Neural progenitor cell (in vitro differentiated cells): ENCODE results near the gene SERAC1. TPM values are rescaled to one million over a fixed set of nuclear protein-coding genes. Genes with fewer than 3 reads are reported as not detected.
A peak's percentile ranks its signal among the peaks of the same experiment; 100 is the strongest.

Experiments used
- DNase-seq: peaks from one replicate; pipeline ENCODE4 v3.0.0-alpha.2; 2016; ENCODE audit warnings: low spot score
- H2AFZ ChIP-seq: fragments of 200-600 bp; sonication (generic); replicated peaks from 2 replicates; pipeline ENCODE4 v1.6.1; 2016; ENCODE audit warnings: antibody characterized with exemption
- H3F3A ChIP-seq: fragments of 200-600 bp; sonication (generic); 2 replicates; pipeline ENCODE4 v1.6.1; 2016; ENCODE audit warnings: antibody characterized with exemption, low read depth
- H3K27ac ChIP-seq: fragments of 200-600 bp; sonication (generic); 2 replicates; pipeline ENCODE4 v1.5.1; 2016; ENCODE audit warnings: mild to moderate bottlenecking
- H3K27me3 ChIP-seq: fragments of 200-600 bp; sonication (generic); 2 replicates; pipeline ENCODE4 v1.6.1; 2016; ENCODE audit warnings: mild to moderate bottlenecking, moderate library complexity
- H3K36me3 ChIP-seq: fragments of 200-600 bp; sonication (generic); 2 replicates; pipeline ENCODE4 v1.5.1; 2016
- H3K4me1 ChIP-seq: fragments of 200-600 bp; sonication (generic); 2 replicates; pipeline ENCODE4 v1.6.1; 2016; ENCODE audit warnings: mixed run types
- H3K4me2 ChIP-seq: fragments of 200-600 bp; sonication (generic); 2 replicates; pipeline ENCODE4 v1.6.1; 2016
- H3K4me3 ChIP-seq: fragments of 200-600 bp; sonication (generic); 2 replicates; pipeline ENCODE4 v1.5.1; 2016
- H3K79me2 ChIP-seq: fragments of 200-600 bp; sonication (generic); 2 replicates; pipeline ENCODE4 v1.6.1; 2016; ENCODE audit warnings: low read depth
- H3K9ac ChIP-seq: fragments of 200-600 bp; sonication (generic); 2 replicates; pipeline ENCODE4 v1.6.1; 2016
- H3K9me3 ChIP-seq: fragments of 200-600 bp; sonication (generic); 2 replicates; pipeline ENCODE4 v1.5.1; 2016; ENCODE audit warnings: low read depth
- H4K20me1 ChIP-seq: fragments of 200-600 bp; sonication (generic); 2 replicates; pipeline ENCODE4 v1.6.1; 2016; ENCODE audit warnings: low read depth
- H3K27ac Mint-ChIP-seq: 3 replicates; pipeline ENCODE4 v1.8.0; 2021; ENCODE audit warnings: mixed read lengths
- H3K27me3 Mint-ChIP-seq: 2 replicates; pipeline ENCODE4 v1.8.0; 2022; ENCODE audit warnings: low read depth, mild to moderate bottlenecking, inconsistent platforms, moderate library complexity, mixed read lengths; ENCODE audit not compliant: insufficient read depth
- H3K36me3 Mint-ChIP-seq: 3 replicates; pipeline ENCODE4 v1.8.0; 2021; ENCODE audit warnings: mixed read lengths
- H3K4me1 Mint-ChIP-seq: 3 replicates; pipeline ENCODE4 v1.8.0; 2021; ENCODE audit warnings: mixed read lengths
- H3K4me3 Mint-ChIP-seq: 3 replicates; pipeline ENCODE4 v1.8.0; 2021; ENCODE audit warnings: mild to moderate bottlenecking, moderate library complexity, mixed read lengths
- H3K9me3 Mint-ChIP-seq: 3 replicates; pipeline ENCODE4 v1.8.0; 2020; ENCODE audit warnings: mixed read lengths
- CTCF ChIP-seq: fragments of 200-600 bp; sonication (generic); IDR thresholded peaks from 2 replicates; pipeline ENCODE4 v1.5.1; 2017; ENCODE audit warnings: antibody characterized with exemption, mild to moderate bottlenecking
- EZH2 ChIP-seq: fragments of 200-600 bp; sonication (generic); IDR thresholded peaks from 2 replicates; pipeline ENCODE4 v1.6.1; 2017; ENCODE audit warnings: antibody characterized with exemption, mild to moderate bottlenecking, moderate library complexity
- EZH2phosphoT487 ChIP-seq: fragments of 200-600 bp; sonication (generic); IDR thresholded peaks from 2 replicates; pipeline ENCODE4 v1.6.1; 2017; ENCODE audit warnings: antibody characterized with exemption
- total RNA-seq: library from RNA; depleted of rRNA; stranded (reverse); fragments of >200 nt; gene quantifications from 2 replicates; pipeline ENCODE4 v1.2.3, GENCODE V29; 2015; ENCODE audit warnings: low replicate concordance

SERAC1 gene
- total RNA-seq, 1 donor from 2014 or later: 35.7 TPM

GRCh38 chr6:158072083-158072721 is 95.9 kb downstream of the SERAC1 start:
- H3K27me3 ChIP-seq: no peaks in the 10 kb centered on the region
- Mint-ChIP-seq H3K4me1 (peaks cover 12% of the 10 kb centered on the region), H3K9me3 (no peaks in the 10 kb centered on the region), H3K36me3 (peaks cover 6% of the 10 kb centered on the region), H3K27me3 (peaks cover 4% of the 10 kb centered on the region), H3K4me3 (no peak overlapping the region), H3K27ac (peak overlapping the region; percentile 84)
- no peak overlapping the region for H3K4me2 ChIP-seq
- TF ChIP-seq EZH2phosphoT487: no peak
- TF ChIP-seq CTCF: peak; percentile 90
- H3K36me3 ChIP-seq: no peaks in the 10 kb centered on the region
- no peaks in the 10 kb centered on the region for H3F3A ChIP-seq
- no peak overlapping the region for H3K4me3 ChIP-seq
- H3K79me2 ChIP-seq: no peaks in the 10 kb centered on the region
- H3K9ac ChIP-seq: no peak overlapping the region
- peak overlapping the region; percentile 92 for H2AFZ ChIP-seq
- H4K20me1 ChIP-seq: no peaks in the 10 kb centered on the region
- peak; percentile 76 for DNase-seq
- H3K9me3 ChIP-seq: no peaks in the 10 kb centered on the region
- no peak overlapping the region for H3K27ac ChIP-seq
- H3K4me1 ChIP-seq: no peaks in the 10 kb centered on the region

GRCh38 chr6:158071121-158072082 is 96.7 kb downstream of the SERAC1 start:
- Mint-ChIP-seq H3K27me3 (peaks cover 4% of the 10 kb centered on the region), H3K4me1 (peaks cover 12% of the 10 kb centered on the region), H3K4me3 (no peak overlapping the region), H3K36me3 (peaks cover 6% of the 10 kb centered on the region), H3K27ac (no peak overlapping the region), H3K9me3 (no peaks in the 10 kb centered on the region)
- H3F3A ChIP-seq: no peaks in the 10 kb centered on the region
- no peaks in the 10 kb centered on the region for H3K4me1 ChIP-seq
- H2AFZ ChIP-seq: no peak overlapping the region
- H3K27me3 ChIP-seq: no peaks in the 10 kb centered on the region
- no peak overlapping the region for H3K4me3 ChIP-seq
- no peak for TF ChIP-seq CTCF
- TF ChIP-seq EZH2phosphoT487: no peak
- TF ChIP-seq EZH2: no peak
- H4K20me1 ChIP-seq: no peaks in the 10 kb centered on the region
- H3K9ac ChIP-seq: no peak overlapping the region
- H3K27ac ChIP-seq: no peak overlapping the region
- DNase-seq: no peak
- H3K9me3 ChIP-seq: no peaks in the 10 kb centered on the region
- no peak overlapping the region for H3K4me2 ChIP-seq
- no peaks in the 10 kb centered on the region for H3K79me2 ChIP-seq
- H3K36me3 ChIP-seq: no peaks in the 10 kb centered on the region

- H3K79me2 ChIP-seq: no peaks in the 10 kb centered on the region
- DNase-seq: no peak
- H3K4me2 ChIP-seq: no peak overlapping the region
- no peaks in the 10 kb centered on the region for H3F3A ChIP-seq
- H3K4me3 ChIP-seq: no peak overlapping the region
- Mint-ChIP-seq H3K9me3 (no peaks in the 10 kb centered on the region), H3K4me1 (peaks cover 12% of the 10 kb centered on the region), H3K27me3 (peaks cover 4% of the 10 kb centered on the region), H3K4me3 (no peak overlapping the region), H3K27ac (no peak overlapping the region), H3K36me3 (peaks cover 4% of the 10 kb centered on the region)
- no peaks in the 10 kb centered on the region for H3K36me3 ChIP-seq
- H2AFZ ChIP-seq: no peak overlapping the region
- TF ChIP-seq CTCF (no peak), EZH2phosphoT487 (no peak), EZH2 (no peak)
- H4K20me1 ChIP-seq: no peaks in the 10 kb centered on the region
- H3K9ac ChIP-seq: no peak overlapping the region
- no peaks in the 10 kb centered on the region for H3K9me3 ChIP-seq
- H3K4me1 ChIP-seq: no peaks in the 10 kb centered on the region
- H3K27me3 ChIP-seq: no peaks in the 10 kb centered on the region
- H3K27ac ChIP-seq: no peak overlapping the region
Measured at GRCh38 chr6:158070513-158070912, 97.5 kb downstream of the SERAC1 start.
